ENCODE data around the gene FYB1. TPM values are rescaled to one million over a fixed set of nuclear protein-coding genes. Genes with fewer than 3 reads are reported as not detected.

Gene FYB1
- total and polyA plus RNA-seq, 2 of the 8 experiments (the other 6 are each of a cell fraction or from before 2014, with no cell fraction given) = not detected

- Histone ChIP-seq H3K4me1 (replicated peaks in 1 of 4; ENCODE audit: control insufficient read depth in 3 of 4, insufficient read depth in 4 of 4, low read length in 3 of 4) (no peaks in the 10 kb centered on the region), H3K23ac (ENCODE audit: insufficient read length) (no peak overlapping the region), H3K27me3 (replicated peaks in 1 of 4; ENCODE audit: control insufficient read depth in 3 of 4, extremely low read depth in 1 of 4, insufficient read depth in 3 of 4, low read length in 3 of 4) (no peaks in the 10 kb centered on the region), H2BK12ac (ENCODE audit: low read depth, low read length) (no peak overlapping the region), H4K20me1 (replicated peaks in 1 of 2; ENCODE audit: control insufficient read depth in 1 of 2, insufficient read depth in 2 of 2, low read length in 2 of 2) (no peaks in the 10 kb centered on the region), H2BK20ac (ENCODE audit: low read length) (no peak overlapping the region), H3K9me3 (ENCODE audit: insufficient read depth in 2 of 2, low read depth in 1 of 2, low read length in 1 of 2) (no peaks in the 10 kb centered on the region), H2BK5ac (ENCODE audit: low read depth, low read length) (no peak overlapping the region), H2BK15ac (ENCODE audit: low read length) (no peak overlapping the region), H3K4ac (replicated peaks; ENCODE audit: insufficient read length, low read depth, low read length) (no peak overlapping the region), H3K18ac (ENCODE audit: extremely low read depth, low read length) (no peak overlapping the region), H3K23me2 (ENCODE audit: low read depth, low read length) (no peaks in the 10 kb centered on the region), H3K4me3 (ENCODE audit: extremely low read depth in 1 of 4, insufficient read depth in 2 of 4, low read depth in 3 of 4, low read length in 4 of 4) (no peak overlapping the region), H2AFZ (ENCODE audit: low read length) (no peak overlapping the region), H4K91ac (replicated peaks; ENCODE audit: insufficient read length, low read length) (no peak overlapping the region), H3K56ac (replicated peaks; ENCODE audit: insufficient read length, low read depth, low read length) (no peak overlapping the region), H3K14ac (ENCODE audit: insufficient read length) (no peak overlapping the region), H3K9ac (replicated peaks in 1 of 4; ENCODE audit: extremely low read depth in 1 of 4, low read depth in 3 of 4, low read length in 3 of 4) (no peak overlapping the region), H3K4me2 (ENCODE audit: insufficient read depth in 1 of 2, low read depth in 2 of 2, low read length in 2 of 2) (no peak overlapping the region), H3K79me1 (ENCODE audit: low read depth, low read length) (no peaks in the 10 kb centered on the region), H2AK5ac (ENCODE audit: low read depth, low read length) (no peak overlapping the region), H4K8ac (ENCODE audit: extremely low read depth, insufficient read depth, low read length) (no peak overlapping the region), H2BK120ac (replicated peaks; ENCODE audit: low read depth, low read length) (no peak overlapping the region), H3K36me3 (ENCODE audit: control insufficient read depth in 2 of 4, insufficient read depth in 4 of 4, low read length in 3 of 4) (no peaks in the 10 kb centered on the region), H4K5ac (ENCODE audit: insufficient read length, low read depth, low read length) (no peak overlapping the region), H3K79me2 (ENCODE audit: control insufficient read depth in 1 of 2, insufficient read depth in 2 of 2, low read length in 2 of 2) (no peaks in the 10 kb centered on the region), H3K27ac (ENCODE audit: low read depth, low read length) (no peak overlapping the region)
- WGBS, 2 experiments (ENCODE audit: extremely low coverage in 1 of 2, insufficient coverage in 1 of 2, insufficient read length in 1 of 2, insufficient replicate concordance in 2 of 2, low coverage in 1 of 2, low lambda C conversion rate in 2 of 2, missing lambda C conversion rate in 1 of 2) = 87% methylated on average over 2 of the region's 2 CpGs; no CpG with 5 or more reads in 1 of the 2 experiments
- DNase-seq (ENCODE audit: low read depth in 1 of 2, low spot score in 2 of 2) (no peak), FAIRE-seq (no peak)
- ChIA-PET POLR2A (ENCODE audit: partially characterized antibody) (no interaction called here), CTCF (ENCODE audit: partially characterized antibody) (no interaction called here)
- no peak for TF ChIP-seq SAP30 (IDR thresholded peaks at IDR 0.05; ENCODE audit: insufficient read depth, insufficient replicate concordance, low read length)
- no peak for TF ChIP-seq ATF2 (IDR thresholded peaks at IDR 0.05; ENCODE audit: low read length)
- no peak for TF ChIP-seq KDM5A (IDR thresholded peaks at IDR 0.05; ENCODE audit: low read length)
- TF ChIP-seq RXRA (IDR thresholded peaks at IDR 0.05; ENCODE audit: insufficient read depth, low read depth, low read length) = no peak
- no peak for TF ChIP-seq POU5F1 (IDR thresholded peaks at IDR 0.05; ENCODE audit: low read depth, low read length)
- TF ChIP-seq GABPA (IDR thresholded peaks at IDR 0.05; ENCODE audit: borderline replicate concordance, insufficient read depth, low read length) = no peak
- TF ChIP-seq SIX5 (IDR thresholded peaks at IDR 0.05; ENCODE audit: low read depth, low read length) = no peak
- TF ChIP-seq CBX8 (IDR thresholded peaks at IDR 0.05; ENCODE audit: borderline replicate concordance, low read depth, low read length) = no peak
- TF ChIP-seq USF2 (IDR thresholded peaks at IDR 0.05; ENCODE audit: low read length) = no peak
Measured at GRCh38 chr5:39158786-39159185, 60.6 kb downstream of the FYB1 start.

All from H1 (cell line).